NCI-H510A treated with DMSO at 0.1 percent for 48 hours (cell line): ENCODE results near the gene VKORC1L1.
"Not testable (repeated sequence)": the region's sequence is repeated elsewhere in the genome, so short reads cannot be mapped to it uniquely, and the experiment has no call there.

Experiments
- DNase-seq: peaks from one replicate; lab custom pipeline; 2025; lab: John Stamatoyannopoulos, UW

VKORC1L1 gene

GRCh38 chr7:65978891-65979582 is 106.2 kb downstream of the VKORC1L1 start:
- no peak for DNase-seq

GRCh38 chr7:65979583-65980477 is 107.0 kb downstream of the VKORC1L1 start:
- no peak for DNase-seq

DNA sequence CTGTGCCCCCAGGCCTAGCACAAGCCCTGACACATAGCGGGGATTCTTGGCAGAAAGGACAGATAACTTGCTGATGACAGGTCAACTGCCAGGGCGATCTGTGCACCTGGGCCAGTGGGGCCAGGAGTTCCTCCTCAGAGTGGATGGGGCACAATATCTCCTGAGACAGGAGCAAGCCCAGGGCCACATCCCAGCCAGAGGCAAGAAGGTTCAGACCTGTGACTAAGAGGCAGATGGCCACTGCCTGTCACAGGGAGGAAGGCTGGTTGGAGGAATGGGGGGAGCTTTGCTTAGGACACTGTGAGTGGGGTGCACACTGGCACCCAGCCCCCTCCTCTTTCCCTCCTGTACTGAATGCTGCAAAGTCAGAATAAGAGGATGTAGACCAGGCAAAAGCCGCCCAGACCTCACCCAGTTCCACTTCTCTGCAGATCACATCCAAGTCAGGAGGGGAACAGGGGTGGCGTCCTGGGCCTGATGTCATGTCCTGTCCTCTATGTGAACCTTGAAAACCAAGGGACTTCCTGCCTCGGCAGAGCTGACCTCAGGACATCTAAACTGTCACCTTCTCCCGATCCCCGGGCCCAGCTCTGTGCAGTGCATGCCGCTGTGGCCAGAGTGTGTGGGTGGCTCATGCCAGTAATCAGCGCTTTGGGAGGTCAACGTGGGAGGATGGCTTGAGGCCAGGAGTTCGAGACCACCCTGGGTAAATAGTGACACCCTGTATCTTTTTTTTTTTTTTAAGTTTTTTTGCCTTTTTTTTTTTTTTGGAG is 107.8 kb downstream of the VKORC1L1 start:
- DNase-seq, result no peak

DNA sequence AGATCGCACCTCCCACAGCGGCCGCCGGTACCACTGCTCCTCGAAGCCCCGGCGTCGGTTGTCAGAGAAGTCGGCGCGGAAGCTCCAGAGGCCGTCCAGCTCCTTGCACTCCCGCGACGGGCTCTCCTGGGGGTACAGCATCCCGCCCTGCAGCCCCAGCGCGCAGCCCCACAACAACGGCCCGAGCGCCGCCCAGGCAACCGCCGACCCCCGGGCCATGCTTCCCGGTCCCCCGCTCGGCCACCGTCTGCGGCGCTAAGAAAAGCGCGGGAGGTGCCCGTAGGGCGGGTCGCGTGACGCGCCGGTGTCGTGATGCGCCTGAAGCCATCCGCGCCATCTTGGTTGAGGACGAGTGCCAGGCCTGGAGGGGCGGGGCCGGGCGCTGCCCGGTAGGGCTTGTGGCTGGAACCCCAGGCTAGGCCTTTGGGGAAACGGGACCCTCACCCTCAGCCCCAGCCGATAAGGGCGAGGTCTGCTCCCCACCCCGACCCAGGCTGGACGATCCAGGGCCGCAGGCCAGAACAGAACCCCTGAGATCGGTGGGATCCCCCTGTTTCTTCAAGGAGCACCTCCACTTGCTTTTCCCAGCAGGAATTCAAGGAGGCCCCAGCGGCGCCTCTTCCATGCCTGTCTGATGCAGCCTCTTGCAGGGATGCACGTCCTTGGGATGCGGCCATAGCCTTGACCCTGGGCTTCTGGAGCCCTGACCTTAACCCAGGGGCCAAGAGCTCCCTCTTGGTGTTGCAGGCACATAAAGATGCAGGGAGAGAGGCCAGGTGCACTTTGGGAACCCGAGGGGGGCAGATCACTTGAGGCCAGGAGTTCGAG is 109.3 kb downstream of the VKORC1L1 start, which contains the start of gene GUSB:
Gene GUSB (minus strand): TSS at position 249 of the 828 bp plus-strand sequence. CDS start 30 bp downstream, at position 219.
- DNase-seq, result peak; percentile 78

- DNase-seq, result no peak
Observed at GRCh38 chr7:65983965-65984658, 111.2 kb downstream of the VKORC1L1 start.

DNA sequence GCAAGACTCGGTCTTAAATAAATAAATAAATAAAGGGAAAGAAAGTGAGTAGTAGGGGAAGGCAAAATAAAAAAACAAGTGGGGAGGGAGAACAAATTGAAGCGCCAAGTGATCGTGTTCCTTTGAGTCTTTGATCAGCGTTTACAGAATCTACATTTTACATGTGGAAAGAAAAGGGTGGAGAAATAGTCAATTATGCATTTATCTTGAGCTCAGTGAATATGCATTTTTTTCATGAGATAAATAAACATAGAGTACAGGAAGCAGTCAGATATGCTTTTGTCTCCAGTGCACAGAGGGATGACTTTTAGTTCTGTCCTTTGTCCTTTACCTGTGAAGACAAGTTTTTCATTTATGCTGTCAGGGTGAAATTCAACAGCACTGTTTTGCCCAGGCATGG is 115.2 kb downstream of the VKORC1L1 start:
- DNase-seq, result no peak

- not testable (repeated sequence) for DNase-seq
Observed at GRCh38 chr7:65988503-65988902, 115.6 kb downstream of the VKORC1L1 start.

- no peak for DNase-seq
Observed at GRCh38 chr7:65989694-65990080, 116.8 kb downstream of the VKORC1L1 start.

DNA sequence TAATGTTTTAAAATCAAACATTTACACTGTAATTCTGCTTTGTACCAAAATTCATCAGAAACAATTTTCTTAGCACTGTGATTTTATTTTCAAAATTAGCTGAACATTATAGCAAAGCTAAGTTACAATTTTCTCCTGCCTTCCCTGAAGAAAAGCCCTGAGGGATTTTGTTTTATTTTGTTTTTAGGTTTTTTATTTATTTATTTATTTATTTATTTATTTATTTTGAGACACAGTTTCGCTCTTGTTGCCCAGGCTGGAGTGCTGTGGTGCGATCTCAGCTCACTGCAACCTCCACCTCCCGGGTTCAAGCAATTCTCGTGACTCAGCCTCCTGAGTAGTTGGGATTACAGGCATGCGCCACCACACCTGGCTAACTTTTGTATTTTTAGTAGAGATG is 119.0 kb downstream of the VKORC1L1 start:
- DNase-seq, result not testable (repeated sequence)

GRCh38 chr7:65992526-65992925 is 119.7 kb downstream of the VKORC1L1 start:
- DNase-seq, result no peak

GRCh38 chr7:65994984-65995383 is 122.1 kb downstream of the VKORC1L1 start:
- not testable (repeated sequence) for DNase-seq

GRCh38 chr7:66000823-66001417 is 128.0 kb downstream of the VKORC1L1 start:
- DNase-seq, result not testable (repeated sequence)

- not testable (repeated sequence) for DNase-seq
Observed at GRCh38 chr7:66005115-66005671, 132.3 kb downstream of the VKORC1L1 start.

DNA sequence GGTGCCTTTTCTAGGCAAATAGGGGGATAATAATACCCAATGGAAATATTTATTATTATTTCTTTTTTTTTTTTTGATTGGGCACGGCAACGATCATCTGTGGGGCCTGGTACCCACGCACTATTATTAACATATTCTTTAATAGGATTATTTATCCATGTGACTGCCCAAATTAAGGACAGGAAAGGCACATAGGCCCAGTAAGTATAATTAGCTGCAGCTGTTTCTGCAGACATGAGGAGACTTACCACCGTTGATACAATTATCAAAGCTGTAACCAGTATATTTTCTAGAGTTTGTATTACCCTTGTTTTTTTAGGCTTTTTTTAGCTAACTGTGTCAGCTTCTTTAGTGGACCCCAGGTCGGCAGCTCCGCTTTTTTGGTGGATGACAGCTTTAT is 134.4 kb downstream of the VKORC1L1 start:
- DNase-seq, result no peak
